Activated T-helper 1 cell treated with anti-CD3 and anti-CD28 coated beads, Interleukin-2, amount 50 U/mL, for 16 hours (primary cell): Measurements from ENCODE around the gene MLLT10.
"Not testable (repeated sequence)": the region's sequence is repeated elsewhere in the genome, so short reads cannot be mapped to it uniquely, and the experiment has no call there.

Experiments
- DNase-seq, 2 donors: peaks; one replicate each; pipeline ENCODE4 v3.0.0-alpha.2; 2020; ENCODE audit warnings: low read depth in 1 of 2, low spot score in 1 of 2

MLLT10 gene

GRCh38 chr10:21692916-21693315 is 158.9 kb downstream of the MLLT10 start:
- no peak for DNase-seq

GRCh38 chr10:21693418-21693817 is 159.4 kb downstream of the MLLT10 start:
- DNase-seq, result no peak

- DNase-seq, result no peak
Measured at GRCh38 chr10:21694631-21695030, 160.6 kb downstream of the MLLT10 start.

- no peak for DNase-seq
Measured at GRCh38 chr10:21696302-21696701, 162.3 kb downstream of the MLLT10 start.

- no peak for DNase-seq
Measured at GRCh38 chr10:21699575-21699974, 165.5 kb downstream of the MLLT10 start.

GRCh38 chr10:21700474-21700873 is 166.4 kb downstream of the MLLT10 start:
- DNase-seq, result no peak

- DNase-seq, result no peak
Measured at GRCh38 chr10:21702633-21703111, 168.6 kb downstream of the MLLT10 start.

GRCh38 chr10:21705142-21705827 is 171.3 kb downstream of the MLLT10 start:
- DNase-seq, result no peak

- no peak for DNase-seq
Measured at GRCh38 chr10:21705828-21706176, 171.8 kb downstream of the MLLT10 start.

- no peak for DNase-seq
Measured at GRCh38 chr10:21707498-21707897, 173.5 kb downstream of the MLLT10 start.

- DNase-seq, result no peak
Measured at GRCh38 chr10:21712975-21713374, 178.9 kb downstream of the MLLT10 start.

- DNase-seq, result no peak
Measured at GRCh38 chr10:21715531-21716195, 181.6 kb downstream of the MLLT10 start.

- DNase-seq, result not testable (repeated sequence)
Measured at GRCh38 chr10:21717437-21718054, 183.5 kb downstream of the MLLT10 start.

- no peak for DNase-seq
Measured at GRCh38 chr10:21719502-21719901, 185.5 kb downstream of the MLLT10 start.

- no peak for DNase-seq
Measured at GRCh38 chr10:21720090-21720489, 186.1 kb downstream of the MLLT10 start.

GRCh38 chr10:21721000-21721665 is 187.1 kb downstream of the MLLT10 start:
- no peak for DNase-seq

- no peak for DNase-seq
Measured at GRCh38 chr10:21722209-21722608, 188.2 kb downstream of the MLLT10 start.

GRCh38 chr10:21724020-21724589 is 190.1 kb downstream of the MLLT10 start:
- no peak for DNase-seq

- no peak for DNase-seq
Measured at GRCh38 chr10:21724687-21725367, 190.8 kb downstream of the MLLT10 start.

- DNase-seq, result no peak
Measured at GRCh38 chr10:21726601-21727225, 192.7 kb downstream of the MLLT10 start.
